HEK293 (cell line): ENCODE data around the gene PARP8.

ENCODE experiments used
- MYNN ChIP-seq: fragments of 450-650 bp; formaldehyde crosslinking; IDR thresholded peaks from 2 replicates; pipeline ENCODE4 v1.5.1; 2016; ENCODE audit warnings: missing biosample characterization, missing genetic modification characterization, borderline replicate concordance
- SETDB1 ChIP-seq: IDR thresholded peaks from one replicate; pipeline ENCODE4 v1.6.1; 2017; ENCODE audit warnings: mild to moderate bottlenecking, low read length, moderate library complexity, mixed read lengths; ENCODE audit not compliant: insufficient read length
- ZNF138 ChIP-seq: fragments of 450-650 bp; formaldehyde crosslinking; IDR thresholded peaks from 2 replicates; pipeline ENCODE4 v1.5.1; 2016; ENCODE audit warnings: missing biosample characterization, missing genetic modification characterization, borderline replicate concordance
- ZNF561 ChIP-seq: fragments of 450-650 bp; IDR thresholded peaks from 2 replicates; pipeline ENCODE4 v1.5.1; 2018; ENCODE audit warnings: missing biosample characterization, missing genetic modification characterization, borderline replicate concordance
- ZNF629 ChIP-seq: fragments of 450-650 bp; formaldehyde crosslinking; IDR thresholded peaks from 2 replicates; pipeline ENCODE4 v1.5.1; 2017; ENCODE audit warnings: missing biosample characterization, missing genetic modification characterization
- ZSCAN30 ChIP-seq: fragments of 450-650 bp; IDR thresholded peaks from 2 replicates; pipeline ENCODE4 v1.5.1; 2018; ENCODE audit warnings: missing biosample characterization, mild to moderate bottlenecking, missing genetic modification characterization, moderate library complexity
- TF ChIP-seq, protein P1 (sequence below): fragments of 450-650 bp; formaldehyde crosslinking; IDR thresholded peaks from 2 replicates; pipeline ENCODE4 v1.5.1; 2016; ENCODE audit warnings: missing biosample characterization, missing genetic modification characterization
- TF ChIP-seq, protein P2 (sequence below): fragments of 450-650 bp; formaldehyde crosslinking; IDR thresholded peaks from 2 replicates; pipeline ENCODE4 v1.5.1; 2016; ENCODE audit warnings: missing biosample characterization, missing genetic modification characterization

DNA sequence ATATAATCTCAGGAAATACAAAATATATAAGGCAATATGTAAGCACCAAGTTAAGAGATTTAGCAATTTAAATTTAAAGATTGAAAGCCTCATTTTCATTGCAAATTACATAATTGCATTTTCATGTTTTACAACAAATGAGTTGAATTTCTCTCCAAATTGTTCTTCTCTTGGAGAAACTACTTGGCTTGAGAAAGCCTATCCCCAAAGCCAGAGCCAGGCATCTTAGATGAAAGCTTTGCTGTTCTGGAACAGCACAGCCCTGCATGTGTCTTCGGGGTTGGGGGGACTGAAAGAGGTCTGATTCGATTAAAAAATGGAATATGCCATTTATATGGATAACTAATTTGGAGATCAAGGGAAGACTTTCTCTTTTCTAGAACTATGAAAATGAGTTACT is 212.0 kb downstream of the PARP8 start:
- TF ChIP-seq ZNF629 (tag by site-specific recombination) (no peak), ZSCAN30 (tag by site-specific recombination) (no peak), ZNF561 (tag by site-specific recombination) (no peak), ZNF138 (tag by site-specific recombination) (no peak), MYNN (tag by site-specific recombination) (no peak), SETDB1 (no peak)
- TF ChIP-seq, protein P1, sequence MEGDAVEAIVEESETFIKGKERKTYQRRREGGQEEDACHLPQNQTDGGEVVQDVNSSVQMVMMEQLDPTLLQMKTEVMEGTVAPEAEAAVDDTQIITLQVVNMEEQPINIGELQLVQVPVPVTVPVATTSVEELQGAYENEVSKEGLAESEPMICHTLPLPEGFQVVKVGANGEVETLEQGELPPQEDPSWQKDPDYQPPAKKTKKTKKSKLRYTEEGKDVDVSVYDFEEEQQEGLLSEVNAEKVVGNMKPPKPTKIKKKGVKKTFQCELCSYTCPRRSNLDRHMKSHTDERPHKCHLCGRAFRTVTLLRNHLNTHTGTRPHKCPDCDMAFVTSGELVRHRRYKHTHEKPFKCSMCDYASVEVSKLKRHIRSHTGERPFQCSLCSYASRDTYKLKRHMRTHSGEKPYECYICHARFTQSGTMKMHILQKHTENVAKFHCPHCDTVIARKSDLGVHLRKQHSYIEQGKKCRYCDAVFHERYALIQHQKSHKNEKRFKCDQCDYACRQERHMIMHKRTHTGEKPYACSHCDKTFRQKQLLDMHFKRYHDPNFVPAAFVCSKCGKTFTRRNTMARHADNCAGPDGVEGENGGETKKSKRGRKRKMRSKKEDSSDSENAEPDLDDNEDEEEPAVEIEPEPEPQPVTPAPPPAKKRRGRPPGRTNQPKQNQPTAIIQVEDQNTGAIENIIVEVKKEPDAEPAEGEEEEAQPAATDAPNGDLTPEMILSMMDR, result no peak
- TF ChIP-seq, protein P2, sequence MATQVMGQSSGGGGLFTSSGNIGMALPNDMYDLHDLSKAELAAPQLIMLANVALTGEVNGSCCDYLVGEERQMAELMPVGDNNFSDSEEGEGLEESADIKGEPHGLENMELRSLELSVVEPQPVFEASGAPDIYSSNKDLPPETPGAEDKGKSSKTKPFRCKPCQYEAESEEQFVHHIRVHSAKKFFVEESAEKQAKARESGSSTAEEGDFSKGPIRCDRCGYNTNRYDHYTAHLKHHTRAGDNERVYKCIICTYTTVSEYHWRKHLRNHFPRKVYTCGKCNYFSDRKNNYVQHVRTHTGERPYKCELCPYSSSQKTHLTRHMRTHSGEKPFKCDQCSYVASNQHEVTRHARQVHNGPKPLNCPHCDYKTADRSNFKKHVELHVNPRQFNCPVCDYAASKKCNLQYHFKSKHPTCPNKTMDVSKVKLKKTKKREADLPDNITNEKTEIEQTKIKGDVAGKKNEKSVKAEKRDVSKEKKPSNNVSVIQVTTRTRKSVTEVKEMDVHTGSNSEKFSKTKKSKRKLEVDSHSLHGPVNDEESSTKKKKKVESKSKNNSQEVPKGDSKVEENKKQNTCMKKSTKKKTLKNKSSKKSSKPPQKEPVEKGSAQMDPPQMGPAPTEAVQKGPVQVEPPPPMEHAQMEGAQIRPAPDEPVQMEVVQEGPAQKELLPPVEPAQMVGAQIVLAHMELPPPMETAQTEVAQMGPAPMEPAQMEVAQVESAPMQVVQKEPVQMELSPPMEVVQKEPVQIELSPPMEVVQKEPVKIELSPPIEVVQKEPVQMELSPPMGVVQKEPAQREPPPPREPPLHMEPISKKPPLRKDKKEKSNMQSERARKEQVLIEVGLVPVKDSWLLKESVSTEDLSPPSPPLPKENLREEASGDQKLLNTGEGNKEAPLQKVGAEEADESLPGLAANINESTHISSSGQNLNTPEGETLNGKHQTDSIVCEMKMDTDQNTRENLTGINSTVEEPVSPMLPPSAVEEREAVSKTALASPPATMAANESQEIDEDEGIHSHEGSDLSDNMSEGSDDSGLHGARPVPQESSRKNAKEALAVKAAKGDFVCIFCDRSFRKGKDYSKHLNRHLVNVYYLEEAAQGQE (tag by site-specific recombination), result no peak
